ENCODE results near the gene PRSS22.

PRSS22 gene

DNA sequence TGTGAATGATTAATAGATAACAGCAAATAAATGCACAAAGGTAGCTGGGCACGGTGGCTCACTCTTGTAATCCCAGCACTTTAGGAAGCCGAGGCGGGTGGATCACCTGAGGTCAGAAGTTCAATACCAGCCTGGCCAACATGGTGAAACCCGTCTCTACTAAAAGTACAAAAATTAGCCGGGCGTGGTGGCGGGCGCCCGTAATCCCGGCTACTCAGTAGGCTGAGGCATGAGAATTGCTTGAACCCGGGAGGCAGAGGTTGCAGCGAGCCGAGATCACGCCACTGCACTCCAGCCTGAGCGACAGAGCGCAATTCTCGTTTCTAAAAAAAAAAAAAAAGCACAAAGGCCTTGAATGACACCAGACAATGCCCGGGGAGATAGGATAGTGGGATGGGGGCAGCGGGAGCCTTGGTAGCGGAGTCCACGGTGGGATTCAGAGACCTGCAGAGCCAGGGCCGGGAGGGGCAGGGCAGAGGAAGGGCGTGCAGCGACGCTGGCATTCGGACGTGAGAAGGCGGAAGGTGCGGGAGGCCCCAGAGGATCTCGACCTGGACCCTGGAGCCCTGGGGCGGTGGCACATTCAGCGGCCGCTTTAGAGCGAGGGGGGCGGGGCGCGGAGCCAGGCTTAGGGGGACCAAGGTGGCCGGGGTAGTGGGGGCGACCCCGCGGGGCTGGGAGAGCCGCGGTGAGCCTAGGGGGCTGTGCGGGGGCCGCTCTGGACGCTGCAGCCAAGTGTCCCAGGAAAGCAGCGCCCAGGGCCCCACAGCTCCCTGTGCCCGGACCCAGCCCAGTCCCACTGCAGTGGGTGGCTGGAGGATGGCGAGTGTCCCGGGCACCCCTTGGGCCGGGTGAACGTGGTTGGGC is 24.0 kb upstream of the PRSS22 start:
- in situ Hi-C loops (cut with MboI; ENCODE audit: low sequenced_read_pairs), result no loop called here

DNA sequence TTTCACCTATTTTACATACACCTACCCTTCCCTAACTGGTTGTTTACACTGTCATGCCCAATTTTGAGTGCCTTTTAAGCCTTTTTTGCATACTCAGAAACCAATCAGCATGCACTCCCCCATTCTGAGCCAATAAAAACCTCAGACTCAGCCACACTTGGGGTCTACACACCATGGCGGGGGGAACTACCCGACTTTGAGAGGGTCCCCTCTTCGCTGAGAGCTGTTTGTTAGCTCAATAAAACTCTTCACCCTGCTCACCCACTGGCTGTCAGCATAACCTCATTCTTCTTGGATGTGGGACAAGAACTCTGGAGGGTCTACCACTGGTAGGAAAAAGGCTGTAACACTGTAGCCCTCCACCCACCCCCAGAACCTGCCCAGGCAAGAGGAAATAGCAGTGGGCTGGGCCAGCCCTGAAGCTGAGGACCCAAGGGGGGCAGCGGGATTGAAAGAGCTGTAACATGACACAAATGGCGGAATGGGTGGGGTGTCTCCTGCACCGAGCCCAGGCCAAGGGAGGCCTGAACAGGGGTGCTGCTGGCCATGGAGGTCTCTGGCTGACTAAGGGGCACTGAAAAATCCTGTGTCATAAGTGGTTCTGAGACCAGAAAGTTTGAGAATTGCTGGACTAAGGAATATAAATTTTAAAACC is 22.0 kb upstream of the PRSS22 start:
- in situ Hi-C loops (cut with MboI; ENCODE audit: low sequenced_read_pairs), result no loop called here

DNA sequence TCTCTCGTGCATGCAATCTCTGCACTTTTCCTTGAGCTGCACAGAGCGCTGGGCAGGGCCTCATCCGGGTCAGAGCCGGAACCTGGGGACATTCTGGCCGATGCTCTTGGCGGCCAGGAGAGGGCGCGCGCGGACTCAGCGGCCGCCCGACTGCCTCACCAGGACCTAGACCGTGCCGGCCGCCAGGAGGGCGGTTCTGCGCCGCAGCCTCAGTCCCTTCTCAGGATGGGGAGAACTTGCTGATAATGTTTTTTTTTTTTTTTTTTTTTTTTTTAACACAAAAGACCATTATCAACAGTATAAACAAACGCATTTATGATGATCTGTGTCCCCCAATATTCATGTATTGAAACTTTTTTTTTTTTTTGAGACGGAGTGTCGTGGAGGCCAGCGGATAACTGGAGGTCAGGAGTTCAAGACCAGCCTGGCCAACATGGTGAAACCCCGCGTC is 17.0 kb upstream of the PRSS22 start:
- in situ Hi-C loops (cut with MboI; ENCODE audit: low sequenced_read_pairs), result no loop called here

DNA sequence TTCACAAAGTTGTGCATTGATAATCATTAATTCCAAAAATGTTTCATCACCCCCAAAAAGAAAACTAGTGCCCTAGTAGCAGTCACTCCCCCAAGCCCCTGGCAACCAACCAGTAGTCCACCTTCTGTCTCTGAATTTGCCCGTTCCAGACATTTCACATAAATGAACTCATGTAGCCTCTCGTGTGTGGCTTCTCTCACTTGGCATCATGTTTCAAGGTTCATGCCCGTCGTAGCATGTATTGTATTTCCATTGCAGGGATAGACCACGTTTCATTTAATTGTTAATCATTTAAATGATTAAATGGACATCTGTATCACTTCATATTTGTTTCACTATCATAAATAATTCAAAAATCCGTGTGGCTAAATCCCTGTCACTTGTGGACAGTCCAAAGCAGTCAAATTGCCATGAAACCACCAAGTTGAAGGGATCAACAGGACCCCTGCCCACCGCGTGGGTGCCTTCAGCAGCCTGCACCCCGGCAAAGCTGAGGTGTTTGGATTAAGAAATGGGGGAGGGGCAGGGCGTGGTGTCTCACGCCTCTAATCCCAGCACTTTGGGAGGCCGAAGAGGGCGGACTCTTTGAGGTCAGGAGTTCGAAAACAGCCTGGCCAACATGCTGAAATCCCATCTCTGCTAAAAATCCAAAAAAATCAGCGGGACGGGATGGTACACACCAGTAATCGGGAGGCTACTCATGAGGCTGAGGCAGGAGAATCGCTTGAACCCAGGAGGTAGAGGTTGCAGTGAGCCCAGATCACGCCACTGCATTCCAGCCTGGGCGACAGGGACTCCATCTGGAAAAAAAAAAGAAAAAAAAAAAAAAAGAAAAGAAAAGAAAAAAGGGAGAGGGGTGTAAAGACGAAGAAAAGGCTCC is 16.3 kb upstream of the PRSS22 start:
- in situ Hi-C loops (cut with MboI; ENCODE audit: low sequenced_read_pairs), result no loop called here

DNA sequence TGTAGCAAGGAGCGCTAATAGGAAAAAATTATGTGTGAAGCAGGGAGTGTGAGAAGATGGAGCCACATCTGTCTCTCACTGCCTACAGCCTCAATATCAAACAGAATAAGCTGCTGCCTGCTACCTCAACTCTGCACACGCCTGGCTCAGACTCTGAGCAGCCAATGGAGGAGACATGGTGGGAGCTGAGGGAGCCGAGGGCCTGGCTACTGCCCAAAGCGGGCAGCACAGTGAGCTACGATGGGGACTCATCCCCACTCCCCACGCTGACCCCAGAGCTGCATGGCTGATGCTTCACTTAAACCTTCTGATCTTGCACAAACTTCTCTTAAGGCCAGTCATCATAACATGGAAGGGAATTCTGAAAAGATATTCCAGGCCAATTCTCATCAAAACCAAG is 14.0 kb upstream of the PRSS22 start:
- in situ Hi-C loops (cut with MboI; ENCODE audit: low sequenced_read_pairs), result no loop called here

DNA sequence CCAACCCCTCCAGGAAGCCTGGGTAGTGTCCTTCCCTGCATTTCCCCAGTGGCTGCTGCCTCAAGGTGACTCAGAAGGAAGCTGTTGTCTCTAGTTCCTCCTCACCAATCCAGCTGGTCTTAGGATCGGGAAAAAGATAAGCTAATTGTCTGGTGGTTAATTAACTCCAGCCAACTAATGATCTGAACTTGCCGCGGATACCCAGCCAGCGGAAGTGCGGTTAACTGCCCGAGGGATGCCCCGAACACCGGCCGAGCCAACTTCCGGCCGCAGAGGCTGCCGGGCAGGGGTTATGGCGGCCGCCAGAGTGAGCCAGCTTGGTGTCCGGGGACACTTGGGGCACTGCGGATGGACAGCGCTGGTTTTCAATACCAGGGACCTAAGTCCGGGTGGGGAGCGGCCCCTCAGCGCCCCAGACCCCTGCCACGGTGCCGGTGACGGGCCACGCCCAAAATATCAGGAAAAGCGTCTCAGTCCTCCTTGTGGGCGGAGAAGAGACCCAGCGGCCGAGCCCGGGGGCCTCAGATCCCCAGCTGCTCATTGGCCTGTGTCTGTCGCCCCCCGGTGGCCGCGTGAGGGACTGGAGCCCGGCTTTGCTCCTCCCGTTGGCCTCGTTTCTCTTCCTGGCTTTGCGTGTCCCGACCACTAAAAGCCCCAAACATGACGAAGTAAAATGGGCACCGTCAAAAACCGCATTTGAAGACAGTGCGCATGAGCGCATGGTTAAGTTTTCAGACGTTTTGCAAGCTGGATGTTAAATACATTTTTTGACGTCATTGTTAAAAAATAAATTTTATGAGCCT is 10.2 kb upstream of the PRSS22 start:
- in situ Hi-C loops (cut with MboI; ENCODE audit: low sequenced_read_pairs), result no loop called here

DNA sequence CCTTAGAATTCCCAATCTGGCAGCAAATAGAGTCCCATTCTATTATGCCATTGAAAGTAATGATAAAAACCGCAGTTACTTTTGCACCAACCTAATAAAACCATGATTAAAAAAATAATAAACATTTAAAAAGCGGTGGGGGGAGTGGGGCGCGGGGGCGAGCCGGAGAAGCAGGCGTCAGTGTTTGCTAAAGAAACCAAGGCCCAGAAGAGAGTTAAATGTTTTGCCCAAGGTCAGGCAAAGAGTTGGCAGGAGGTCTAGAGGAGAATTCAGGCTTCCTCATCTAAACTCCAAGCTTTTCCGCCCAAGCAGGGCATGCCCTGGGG is 9.7 kb upstream of the PRSS22 start:
- in situ Hi-C loops (cut with MboI; ENCODE audit: low sequenced_read_pairs), result no loop called here

DNA sequence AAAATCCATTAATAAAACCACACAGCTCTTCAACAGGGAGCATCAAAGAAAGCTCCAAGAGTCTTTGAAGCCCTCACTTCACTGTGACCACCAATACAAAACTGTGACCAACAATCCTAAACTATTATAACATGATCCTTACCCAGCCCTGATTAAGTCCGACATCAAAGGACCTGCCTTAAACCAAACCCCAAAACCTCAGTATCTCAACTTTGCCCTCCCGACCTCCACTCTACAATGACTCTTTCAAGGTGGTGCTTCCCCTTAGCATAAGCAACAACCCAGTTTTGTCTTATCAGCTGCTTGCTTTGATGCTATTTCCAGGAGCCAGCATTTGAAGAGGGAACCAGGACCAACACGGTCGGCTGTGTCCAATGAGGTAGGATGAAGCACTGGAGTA is 8.5 kb upstream of the PRSS22 start:
- in situ Hi-C loops (cut with MboI; ENCODE audit: low sequenced_read_pairs), result no loop called here

DNA sequence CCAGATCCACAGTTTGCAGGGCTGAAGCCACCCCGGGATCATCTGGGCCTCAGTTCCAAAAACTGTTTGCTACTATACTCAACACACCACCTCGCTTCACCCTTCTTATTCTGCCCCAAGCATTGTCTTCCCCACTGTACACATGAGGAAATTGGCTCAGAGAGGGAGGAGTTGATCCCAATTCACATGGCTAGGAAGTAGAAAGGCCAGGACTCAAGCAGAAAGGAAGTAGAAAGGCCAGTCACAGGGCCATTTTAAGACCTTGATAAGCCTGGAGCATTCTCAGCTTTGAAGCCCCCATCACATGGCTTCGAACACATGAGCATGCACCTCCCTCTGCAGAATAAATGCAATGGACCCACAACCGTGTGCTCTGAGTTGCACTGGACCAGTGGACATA is 7.7 kb upstream of the PRSS22 start:
- in situ Hi-C loops (cut with MboI; ENCODE audit: low sequenced_read_pairs), result no loop called here

DNA sequence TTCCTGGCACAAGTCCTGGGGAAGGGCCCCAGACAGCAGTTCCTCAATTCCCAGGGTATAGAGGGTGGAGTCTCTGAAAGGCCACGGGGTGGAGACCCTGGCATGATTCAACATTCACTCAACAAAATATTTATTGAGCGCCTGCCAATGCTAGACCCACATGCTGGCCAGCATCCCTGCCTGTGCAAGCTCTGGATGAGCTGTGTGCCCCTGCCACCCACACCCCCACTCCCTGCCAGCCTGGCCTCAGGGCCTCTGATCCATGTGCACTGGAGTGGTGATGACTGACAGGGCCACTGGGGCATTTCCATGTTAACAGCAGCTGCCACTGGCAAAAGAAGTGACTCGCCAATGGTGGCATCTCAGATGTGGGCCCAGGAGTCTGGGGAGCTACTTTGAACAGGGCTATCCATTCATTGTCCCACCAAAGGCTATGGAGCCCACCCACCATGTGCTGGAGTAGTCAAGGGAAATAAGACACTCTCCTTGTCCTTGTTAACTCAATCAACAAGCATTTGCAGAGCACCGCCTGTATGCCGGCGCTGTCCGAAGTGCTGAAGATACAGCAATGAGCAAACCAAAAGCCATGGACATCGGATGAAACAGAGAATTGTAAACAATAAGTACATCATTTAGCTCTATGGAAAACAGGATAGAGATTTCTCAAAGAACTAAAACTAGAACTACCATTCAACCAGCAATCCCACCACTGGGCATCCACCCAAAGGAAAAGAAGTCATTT is 3.0 kb upstream of the PRSS22 start:
- in situ Hi-C loops (cut with MboI; ENCODE audit: low sequenced_read_pairs), result no loop called here

DNA sequence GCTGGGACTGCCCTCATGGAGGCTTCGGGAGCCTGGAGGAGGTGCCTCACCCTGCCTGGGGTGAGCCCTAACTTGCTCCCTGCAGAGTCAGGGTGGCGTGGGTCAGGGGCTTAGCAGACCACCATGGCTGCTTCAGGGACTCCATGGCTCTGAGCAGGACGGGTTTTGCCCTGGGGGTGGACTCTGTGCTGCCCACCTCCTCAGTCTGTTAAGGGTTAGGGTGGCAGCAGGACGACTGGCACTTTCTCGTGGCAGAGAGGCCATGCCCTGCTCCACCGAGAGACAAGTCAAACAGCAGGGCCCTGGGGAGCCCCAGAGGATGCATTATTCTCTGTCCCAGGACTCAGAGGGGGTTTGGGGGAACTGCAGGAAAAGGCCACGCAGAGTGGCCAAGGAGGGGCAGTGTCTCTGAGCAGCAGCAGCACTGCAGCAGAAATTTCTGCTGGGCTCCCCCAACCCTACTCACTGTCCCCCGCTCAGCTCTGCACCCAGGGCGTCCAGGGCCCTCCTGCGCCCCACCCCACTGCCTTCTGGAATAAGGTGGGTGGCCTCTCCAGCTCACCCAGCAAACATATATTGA is 1.8 kb upstream of the PRSS22 start:
- in situ Hi-C loops (cut with MboI; ENCODE audit: low sequenced_read_pairs), result no loop called here

DNA sequence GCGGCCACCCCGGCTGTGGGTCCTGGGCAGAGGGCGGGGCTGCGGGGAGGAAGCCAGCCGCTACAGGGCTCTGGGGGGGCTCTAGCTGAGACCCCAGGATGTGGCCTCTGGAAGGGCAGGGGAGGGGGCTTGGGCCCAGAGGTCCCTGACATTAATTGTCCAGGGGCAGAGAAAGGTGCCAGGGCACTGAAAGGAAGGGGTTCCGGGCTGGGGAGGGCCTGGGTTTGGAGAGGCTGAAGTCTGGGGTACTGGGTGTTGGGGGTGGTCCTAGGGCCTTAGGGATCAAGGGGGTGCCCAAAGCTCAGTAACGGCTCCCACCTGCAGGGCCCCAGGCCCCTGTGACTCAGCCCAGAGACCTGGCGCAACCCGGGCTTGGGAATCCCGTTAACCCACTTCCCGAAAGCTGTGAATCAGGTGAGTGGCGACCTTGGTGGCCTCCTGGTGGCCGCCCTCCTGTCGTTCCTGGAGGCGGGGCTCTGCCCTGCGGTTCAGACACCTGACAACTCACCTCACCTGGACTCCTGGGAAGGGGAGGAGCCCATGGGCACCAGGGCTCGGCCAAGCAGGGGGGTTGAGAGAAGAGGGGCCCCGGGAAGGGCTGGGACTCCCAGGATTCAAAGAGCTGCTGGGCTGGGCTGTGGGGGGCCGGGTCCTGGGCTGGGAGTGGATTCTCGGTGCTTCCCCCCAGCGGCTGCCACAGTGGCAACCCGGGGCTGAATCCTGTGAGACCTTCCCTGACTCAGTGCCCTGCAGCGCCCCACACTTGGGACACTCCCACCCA is 465 bp upstream of the PRSS22 start:
- in situ Hi-C loops (cut with MboI; ENCODE audit: low sequenced_read_pairs), result no loop called here

DNA sequence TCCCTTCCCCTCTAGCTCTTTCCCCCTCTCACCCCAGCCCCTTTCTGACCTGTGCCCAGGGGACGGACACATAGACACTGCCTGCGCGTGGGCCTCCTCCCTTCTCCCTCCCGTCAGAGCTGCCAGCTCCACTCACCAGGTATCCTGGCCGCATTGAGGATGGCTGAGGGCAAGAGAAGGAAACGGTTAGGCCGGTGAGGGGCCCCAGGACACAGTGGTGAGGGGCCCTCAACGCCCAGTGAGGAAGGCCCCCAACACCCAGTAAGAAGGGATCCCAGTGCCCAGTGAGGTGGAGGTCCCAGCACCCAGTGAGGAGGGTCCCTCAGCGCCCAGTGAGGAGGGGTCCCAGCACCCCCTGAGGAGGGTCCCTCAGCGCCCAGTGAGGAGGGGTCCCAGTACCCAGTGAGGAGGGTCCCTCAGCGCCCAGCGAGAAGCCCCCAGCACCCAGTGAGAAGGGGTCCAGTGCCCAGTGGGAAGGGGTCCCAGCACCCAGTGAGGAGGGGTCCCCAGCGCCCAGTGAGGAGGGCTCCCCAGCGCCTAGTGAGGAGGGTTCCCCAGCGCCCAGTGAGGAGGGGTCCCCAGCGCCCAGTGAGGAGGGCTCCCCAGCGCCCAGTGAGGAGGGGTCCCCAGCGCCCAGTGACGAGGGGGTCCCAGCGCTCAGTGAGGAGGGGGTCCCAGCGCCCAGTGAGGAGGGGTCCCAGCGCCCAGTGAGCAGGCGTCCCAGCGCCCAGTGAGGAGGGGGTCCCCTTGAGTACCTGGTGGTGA is 1.1 kb downstream of the PRSS22 start:
- in situ Hi-C loops (cut with MboI; ENCODE audit: low sequenced_read_pairs), result no loop called here

DNA sequence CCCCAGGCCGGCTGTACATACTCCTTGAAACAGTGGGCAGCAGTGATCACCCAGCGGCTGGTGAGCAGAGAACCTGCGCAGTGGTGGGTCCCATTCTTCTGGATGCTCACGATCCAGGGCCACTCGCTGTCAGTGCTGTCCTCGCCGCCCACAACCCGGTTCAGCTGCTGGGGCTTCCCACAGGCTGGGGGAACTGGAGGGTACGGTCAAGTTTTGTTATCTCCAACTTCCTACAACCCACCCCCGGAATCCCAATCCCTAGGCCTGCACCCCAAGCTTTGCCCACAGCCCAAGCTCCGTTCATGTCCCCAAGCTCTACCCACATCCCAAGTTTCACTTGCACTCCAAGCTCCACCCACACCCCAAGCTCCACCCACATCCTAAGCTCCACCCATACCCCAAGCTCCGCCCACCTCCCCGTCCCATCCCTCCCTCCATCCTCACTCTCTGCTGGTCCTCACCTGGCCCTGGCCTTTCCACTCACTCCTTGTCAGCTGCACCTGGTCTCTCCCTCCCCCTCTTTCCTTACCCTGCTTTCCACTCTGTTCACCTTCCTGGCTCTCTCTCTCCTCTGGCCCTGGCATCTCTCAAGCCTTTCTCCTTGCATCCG is 1.8 kb downstream of the PRSS22 start:
- in situ Hi-C loops (cut with MboI; ENCODE audit: low sequenced_read_pairs), result no loop called here

DNA sequence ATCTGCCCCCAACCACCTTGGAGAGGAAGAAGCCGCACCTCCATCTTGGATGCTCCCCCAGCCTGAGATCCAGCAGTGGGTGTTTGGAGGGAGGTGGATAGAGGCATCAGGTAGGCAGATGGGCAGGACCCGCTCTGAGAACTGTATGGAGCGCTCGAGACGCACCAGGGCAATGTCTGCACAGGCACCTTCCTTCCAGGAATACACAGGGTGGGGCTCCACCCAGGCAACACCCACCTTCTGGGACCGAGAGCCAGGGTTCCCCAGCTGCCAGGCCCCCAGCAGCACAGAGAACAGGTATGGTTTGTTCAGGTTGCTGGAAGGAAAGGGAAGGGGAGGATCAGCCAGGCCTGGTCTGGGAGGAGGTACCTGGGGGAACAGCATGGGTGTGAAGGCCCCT is 2.4 kb downstream of the PRSS22 start:
- in situ Hi-C loops (cut with MboI; ENCODE audit: low sequenced_read_pairs), result no loop called here

DNA sequence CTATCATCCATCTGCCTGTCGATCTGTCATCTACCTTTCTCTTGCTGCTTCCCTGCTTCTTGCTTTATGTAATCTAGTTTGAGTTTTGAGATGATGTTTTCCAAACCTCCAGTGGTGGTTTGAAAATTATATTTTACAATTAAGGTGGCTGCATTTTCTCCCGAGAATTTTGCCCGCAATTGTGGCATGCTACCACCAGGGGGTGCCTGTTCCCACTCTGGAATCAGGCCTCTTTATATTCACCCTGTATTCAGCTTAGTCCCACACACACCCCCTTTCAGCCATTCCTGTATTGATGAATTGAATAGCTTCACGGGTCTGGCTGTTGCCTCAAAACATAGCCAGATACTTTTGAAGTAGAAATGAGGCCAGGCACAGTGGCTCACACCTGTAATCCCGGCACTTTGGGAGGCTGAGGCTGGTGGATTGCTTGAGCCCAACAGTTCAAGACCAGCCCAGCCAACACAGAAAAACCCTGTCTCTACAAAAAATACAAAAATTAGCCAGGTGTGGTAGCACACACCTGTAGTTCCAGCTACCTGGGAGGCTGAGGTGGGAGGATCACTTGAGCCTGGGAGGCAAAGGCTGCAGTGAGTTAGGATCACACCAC is 3.2 kb downstream of the PRSS22 start:
- in situ Hi-C loops (cut with MboI; ENCODE audit: low sequenced_read_pairs), result no loop called here

DNA sequence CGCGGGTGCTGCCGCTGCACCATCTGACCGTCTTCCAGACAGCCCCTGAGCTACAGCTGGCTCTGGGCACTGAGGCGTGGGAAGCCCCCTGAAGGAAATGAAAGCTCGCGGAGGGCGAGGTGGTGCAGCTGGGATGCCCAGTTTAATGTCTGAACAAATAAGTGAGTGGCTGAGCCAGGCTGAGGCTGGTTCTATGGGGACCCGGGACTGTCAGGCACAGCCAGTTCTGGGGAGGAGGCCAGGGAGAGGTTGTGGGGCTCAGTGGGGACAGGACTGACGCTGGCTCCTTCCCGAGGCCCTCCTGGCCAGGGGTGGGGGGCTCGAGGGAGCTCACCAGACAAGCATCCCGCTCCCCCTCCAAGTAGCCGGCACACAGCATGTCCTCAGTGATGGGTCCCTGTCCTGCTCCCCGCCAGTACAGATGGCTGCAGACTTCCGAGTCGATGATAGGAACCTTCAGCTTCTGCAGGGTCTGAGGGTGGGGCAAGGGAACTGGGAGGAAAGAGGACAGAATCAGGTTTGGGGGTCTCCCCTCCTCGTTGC is 4.4 kb downstream of the PRSS22 start:
- in situ Hi-C loops (cut with MboI; ENCODE audit: low sequenced_read_pairs), result no loop called here

Measured in HL-60/S4 (cell line).